IMR-90 (cell line): ENCODE data around the gene EXOC6. TPM values are rescaled to one million over a fixed set of nuclear protein-coding genes. Genes with fewer than 3 reads are reported as not detected.
A peak's percentile ranks its signal among the peaks of the same experiment; 100 is the strongest.

Experiments used
- ATAC-seq: fragments of 200-7000 bp; cut with Tn5 transposase; 2 replicates; pipeline ENCODE4 v1.9.1; 2020; ENCODE audit warnings: low read depth, mild to moderate bottlenecking, moderate library complexity
- BruUV-seq: library from RNA; stranded (reverse); fragments of 400-500 nt; replicated peaks from 2 replicates; lab custom pipeline; 2021; lab: Mats Ljungman, UMichigan
- CTCF ChIA-PET: fragments of 300-600 bp; formaldehyde crosslinking; extraction: SDS; loops from one replicate; lab custom pipeline; 2021; ENCODE audit warnings: antibody characterized with exemption; lab: Yijun Ruan, JAX
- POLR2A ChIA-PET: fragments of 300-600 bp; sonication (Branson Sonifier 250); formaldehyde crosslinking; loops from one replicate; lab custom pipeline; 2022; ENCODE audit warnings: antibody characterized with exemption; ENCODE audit not compliant: unreplicated experiment; lab: Charles Lee
- DNase-seq: peaks from one replicate; pipeline ENCODE4 v3.0.0; 2013
- H2AFZ ChIP-seq: replicated peaks from 2 replicates; pipeline ENCODE3; 2013; ENCODE audit warnings: low read length, mild to moderate bottlenecking; ENCODE audit not compliant: poor library complexity
- H2AK5ac ChIP-seq: 2 replicates; pipeline ENCODE4 v1.6.1; 2013; ENCODE audit warnings: low read depth, low read length, inconsistent platforms
- H2AK9ac ChIP-seq: replicated peaks from 2 replicates; pipeline ENCODE3; 2013; ENCODE audit warnings: mild to moderate bottlenecking, low read depth, low read length, moderate library complexity; ENCODE audit not compliant: poor library complexity
- H2BK120ac ChIP-seq: 2 replicates; pipeline ENCODE4 v1.6.1; 2013; ENCODE audit warnings: low read depth, low read length, inconsistent platforms
- H2BK15ac ChIP-seq: 3 replicates; pipeline ENCODE4 v1.6.1; 2013; ENCODE audit warnings: low read depth, low read length, inconsistent platforms
- H2BK20ac ChIP-seq: 2 replicates; pipeline ENCODE4 v1.6.1; 2013; ENCODE audit warnings: low read depth, mild to moderate bottlenecking, inconsistent platforms, low read length, moderate library complexity
- H2BK5ac ChIP-seq: 2 replicates; pipeline ENCODE4 v1.6.1; 2013; ENCODE audit warnings: mild to moderate bottlenecking, low read depth, low read length, inconsistent platforms; ENCODE audit not compliant: poor library complexity, severe bottlenecking
- H3K14ac ChIP-seq: replicated peaks from 2 replicates; pipeline ENCODE4 v1.6.1; 2013; ENCODE audit warnings: low read depth, low read length, inconsistent platforms
- H3K18ac ChIP-seq: 2 replicates; pipeline ENCODE4 v1.6.1; 2013; ENCODE audit warnings: low read depth, low read length, control low read depth
- H3K23ac ChIP-seq: 2 replicates; pipeline ENCODE4 v1.6.1; 2013; ENCODE audit warnings: low read depth, low read length, inconsistent platforms
- H3K27ac ChIP-seq: 2 replicates; pipeline ENCODE4 v1.5.1; 2013; ENCODE audit warnings: mild to moderate bottlenecking, control low read depth, low read length; ENCODE audit not compliant: insufficient read depth
- H3K27me3 ChIP-seq: 2 replicates; pipeline ENCODE4 v1.6.1; 2013; ENCODE audit warnings: low read length; ENCODE audit not compliant: control insufficient read depth, insufficient read depth
- H3K36me3 ChIP-seq: 2 replicates; pipeline ENCODE4 v1.6.1; 2013; ENCODE audit warnings: low read length, mixed read lengths; ENCODE audit not compliant: control insufficient read depth, insufficient read depth
- H3K4ac ChIP-seq: 2 replicates; pipeline ENCODE4 v1.6.1; 2013; ENCODE audit warnings: low read depth, low read length, inconsistent platforms
- H3K4me1 ChIP-seq: 2 replicates; pipeline ENCODE4 v1.6.1; 2013; ENCODE audit warnings: low read length, mixed read lengths; ENCODE audit not compliant: control insufficient read depth, insufficient read depth
- H3K4me2 ChIP-seq: 2 replicates; pipeline ENCODE4 v1.6.1; 2013; ENCODE audit warnings: low read depth, mild to moderate bottlenecking, control low read depth, low read length, moderate library complexity
- H3K4me3 ChIP-seq: 2 replicates; pipeline ENCODE4 v1.5.1; 2013; ENCODE audit warnings: low read depth, mild to moderate bottlenecking, control low read depth, low read length, moderate library complexity; ENCODE audit not compliant: insufficient read depth
- H3K56ac ChIP-seq: 2 replicates; pipeline ENCODE4 v1.6.1; 2013; ENCODE audit warnings: low read length, inconsistent platforms; ENCODE audit not compliant: insufficient read depth; ENCODE audit errors: extremely low read depth
- H3K79me1 ChIP-seq, 2 experiments: 2 replicates each; pipeline ENCODE4 v1.6.1; 2013; ENCODE audit warnings: low read length in 2 of 2, inconsistent platforms in 1 of 2, low read depth in 1 of 2
- H3K9ac ChIP-seq: 2 replicates; pipeline ENCODE4 v1.6.1; 2013; ENCODE audit warnings: low read depth, low read length, control low read depth
- H3K9me1 ChIP-seq: 2 replicates; pipeline ENCODE4 v1.6.1; 2013; ENCODE audit warnings: low read length, inconsistent platforms; ENCODE audit not compliant: insufficient read depth
- H3K9me3 ChIP-seq: 2 replicates; pipeline ENCODE4 v1.6.1; 2013; ENCODE audit warnings: low read length; ENCODE audit not compliant: control insufficient read depth, insufficient read depth
- H4K20me1 ChIP-seq: 2 replicates; pipeline ENCODE4 v1.6.1; 2013; ENCODE audit warnings: low read length, inconsistent platforms; ENCODE audit not compliant: insufficient read depth
- H4K5ac ChIP-seq: 2 replicates; pipeline ENCODE4 v1.6.1; 2013; ENCODE audit warnings: mild to moderate bottlenecking, low read depth, low read length, control low read depth
- H4K8ac ChIP-seq, 2 experiments: 2 replicates each; pipeline ENCODE4 v1.6.1; 2013; ENCODE audit warnings: low read depth in 2 of 2, low read length in 2 of 2, control low read depth in 1 of 2, inconsistent platforms in 1 of 2
- H4K91ac ChIP-seq: 2 replicates; pipeline ENCODE4 v1.6.1; 2013; ENCODE audit warnings: low read depth, low read length, inconsistent platforms; ENCODE audit not compliant: insufficient read depth
- BHLHE40 ChIP-seq: fragments of 150-350 bp; IDR thresholded peaks from 2 replicates; pipeline ENCODE4 v1.6.1; 2016; ENCODE audit warnings: mild to moderate bottlenecking, low read depth, low read length
- FOS ChIP-seq: fragments of 150-350 bp; IDR thresholded peaks from 2 replicates; pipeline ENCODE4 v1.6.1; 2016; ENCODE audit warnings: low read depth, low read length
- MXI1 ChIP-seq: IDR thresholded peaks from 2 replicates; pipeline ENCODE4 v1.6.1; 2012; ENCODE audit warnings: low read depth, mild to moderate bottlenecking, low read length, moderate library complexity, borderline replicate concordance
- NFE2L2 ChIP-seq: fragments of 150-350 bp; IDR thresholded peaks from 2 replicates; pipeline ENCODE4 v1.6.1; 2016; ENCODE audit warnings: low read depth, mild to moderate bottlenecking, low read length
- dilution Hi-C: fragments of 300-500 bp; cut with HindIII; formaldehyde crosslinking; loops from one replicate; pipeline ENCODE4 v1.14.3; 2018; ENCODE audit warnings: low sequenced_read_pairs; ENCODE audit not compliant: unreplicated experiment
- in situ Hi-C: fragments of 300-500 bp; cut with MboI; formaldehyde crosslinking; loops from 3 replicates; pipeline ENCODE4 v1.14.3; 2019; ENCODE audit warnings: low sequenced_read_pairs, inconsistent platforms, mixed read lengths
- intact Hi-C: fragments of 100-400 bp; cut with micrococcal nuclease; formaldehyde crosslinking; loops from 2 replicates; pipeline ENCODE4 v1.10.0; 2022
- polyA plus RNA-seq, 3 experiments: library from polyadenylated mRNA; depleted of rRNA; stranded (reverse); fragments of >200 nt; gene quantifications; 2 replicates each; pipeline ENCODE4 v1.2.3, GENCODE V29; 2012; ENCODE audit warnings: low replicate concordance in 1 of 3
- total RNA-seq: library from RNA; depleted of rRNA; stranded (reverse); fragments of >200 nt; gene quantifications from 2 replicates; pipeline ENCODE4 v1.2.3, GENCODE V29; 2012
- TF ChIP-seq, protein P1 (sequence below): conservative IDR thresholded peaks from 2 replicates; pipeline ENCODE4 v1.5.1; 2012; ENCODE audit warnings: mild to moderate bottlenecking, low read depth, low read length, improper control_type of control experiment

Gene EXOC6
- total and polyA plus RNA-seq, 2 of the 4 experiments (the other 2 are of a cell fraction) = 4.5 to 11.5 TPM

DNA sequence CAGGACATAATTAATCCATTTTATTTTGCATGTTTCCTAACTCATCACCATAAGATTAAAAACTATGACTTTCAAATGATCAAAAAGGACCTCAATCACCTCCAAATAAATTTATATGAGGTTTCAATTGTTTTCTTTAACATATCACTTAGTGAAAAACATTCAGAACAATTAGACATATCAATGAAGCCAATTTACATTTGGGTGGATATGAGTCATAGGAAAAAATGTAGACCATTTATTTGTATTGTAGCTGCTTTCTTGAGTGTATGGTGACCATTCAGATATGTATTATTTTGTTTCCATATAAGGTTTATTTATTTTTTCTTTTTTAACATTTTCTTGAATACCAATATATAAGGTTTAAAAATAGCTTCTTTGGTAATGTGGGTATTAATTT lies 13.3 kb upstream of the EXOC6 start:
- dilution Hi-C loops = no loop called here
- Histone ChIP-seq H3K14ac (peak overlapping the region; percentile 94; the same call in 1 of the 2 replicates), H2BK5ac (peak overlapping the region; percentile 97), H3K79me1 (peaks cover 0 to 3% of the 10 kb centered on the region in 2 experiments; a peak in 1 of 4 replicates), H3K4ac (peak overlapping the region; percentile 94; the same call in 1 of the 2 replicates), H3K9me3 (no peaks in the 10 kb centered on the region), H3K4me3 (no peak overlapping the region), H3K18ac (peak overlapping the region; percentile 97), H3K23ac (no peak overlapping the region; the same call in 1 of the 2 replicates), H3K9me1 (peaks cover 16% of the 10 kb centered on the region), H2AK5ac (no peak overlapping the region), H3K36me3 (no peaks in the 10 kb centered on the region), H4K20me1 (no peaks in the 10 kb centered on the region), H3K56ac (no peak overlapping the region), H2BK20ac (peak overlapping the region; percentile 100; the same call in 1 of the 2 replicates), H2AFZ (no peak overlapping the region), H3K4me2 (peak overlapping the region; percentile 55; the same call in 1 of the 2 replicates), H2BK15ac (0 out of 3 replicates have a peak overlapping the region, but pooled peaks have one; percentile 95), H4K8ac (peak overlapping the region; percentile 77 to 80; a peak in 3 of 4 replicates), H2AK9ac (no peak overlapping the region), H3K4me1 (peaks cover 27% of the 10 kb centered on the region), H4K5ac (no peak overlapping the region), H2BK120ac (peak overlapping the region; percentile 99; the same call in 1 of the 2 replicates), H3K9ac (no peak overlapping the region), H4K91ac (no peak overlapping the region), H3K27ac (peak overlapping the region; percentile 63; the same call in 1 of the 2 replicates), H3K27me3 (no peaks in the 10 kb centered on the region)
- in situ Hi-C loops = no loop called here
- POLR2A ChIA-PET = interaction anchor here (0.5 to 1.3 kb wide), 2 partner anchors 9 to 140 kb away, joined by 3 read pairs; no protein-coding TSS in a partner anchor
- TF ChIP-seq BHLHE40 (no peak), MXI1 (no peak), NFE2L2 (no peak), FOS (peak; percentile 61)
- TF ChIP-seq, protein P1, sequence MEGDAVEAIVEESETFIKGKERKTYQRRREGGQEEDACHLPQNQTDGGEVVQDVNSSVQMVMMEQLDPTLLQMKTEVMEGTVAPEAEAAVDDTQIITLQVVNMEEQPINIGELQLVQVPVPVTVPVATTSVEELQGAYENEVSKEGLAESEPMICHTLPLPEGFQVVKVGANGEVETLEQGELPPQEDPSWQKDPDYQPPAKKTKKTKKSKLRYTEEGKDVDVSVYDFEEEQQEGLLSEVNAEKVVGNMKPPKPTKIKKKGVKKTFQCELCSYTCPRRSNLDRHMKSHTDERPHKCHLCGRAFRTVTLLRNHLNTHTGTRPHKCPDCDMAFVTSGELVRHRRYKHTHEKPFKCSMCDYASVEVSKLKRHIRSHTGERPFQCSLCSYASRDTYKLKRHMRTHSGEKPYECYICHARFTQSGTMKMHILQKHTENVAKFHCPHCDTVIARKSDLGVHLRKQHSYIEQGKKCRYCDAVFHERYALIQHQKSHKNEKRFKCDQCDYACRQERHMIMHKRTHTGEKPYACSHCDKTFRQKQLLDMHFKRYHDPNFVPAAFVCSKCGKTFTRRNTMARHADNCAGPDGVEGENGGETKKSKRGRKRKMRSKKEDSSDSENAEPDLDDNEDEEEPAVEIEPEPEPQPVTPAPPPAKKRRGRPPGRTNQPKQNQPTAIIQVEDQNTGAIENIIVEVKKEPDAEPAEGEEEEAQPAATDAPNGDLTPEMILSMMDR = no peak
- CTCF ChIA-PET = interaction anchor here (1.0 to 2.0 kb wide), 4 partner anchors 8 to 263 kb away, joined by 3 to 11 read pairs (median 6); partner anchors contain the start of gene EXOC6
- peak; percentile 59 for ATAC-seq
- peak; percentile 73 for DNase-seq
- intact Hi-C loops = loop anchor here (5.0 kb wide), 1 partner anchor 243 kb away; the partner anchor contains the start of gene KIF11
- no TSS peak for BruUV-seq
